GM21515 (cell line): ENCODE measurements around the gene ASIC3.
A peak's percentile ranks its signal among the peaks of the same experiment; 100 is the strongest.
"Not testable (repeated sequence)": the region's sequence is repeated elsewhere in the genome, so short reads cannot be mapped to it uniquely, and the experiment has no call there.

Experiments
- ATAC-seq: cut with Tn5 transposase; IDR thresholded peaks from one replicate; pipeline ENCODE4 v1.9.1; 2021; ENCODE audit not compliant: unreplicated experiment

The ASIC3 gene

DNA sequence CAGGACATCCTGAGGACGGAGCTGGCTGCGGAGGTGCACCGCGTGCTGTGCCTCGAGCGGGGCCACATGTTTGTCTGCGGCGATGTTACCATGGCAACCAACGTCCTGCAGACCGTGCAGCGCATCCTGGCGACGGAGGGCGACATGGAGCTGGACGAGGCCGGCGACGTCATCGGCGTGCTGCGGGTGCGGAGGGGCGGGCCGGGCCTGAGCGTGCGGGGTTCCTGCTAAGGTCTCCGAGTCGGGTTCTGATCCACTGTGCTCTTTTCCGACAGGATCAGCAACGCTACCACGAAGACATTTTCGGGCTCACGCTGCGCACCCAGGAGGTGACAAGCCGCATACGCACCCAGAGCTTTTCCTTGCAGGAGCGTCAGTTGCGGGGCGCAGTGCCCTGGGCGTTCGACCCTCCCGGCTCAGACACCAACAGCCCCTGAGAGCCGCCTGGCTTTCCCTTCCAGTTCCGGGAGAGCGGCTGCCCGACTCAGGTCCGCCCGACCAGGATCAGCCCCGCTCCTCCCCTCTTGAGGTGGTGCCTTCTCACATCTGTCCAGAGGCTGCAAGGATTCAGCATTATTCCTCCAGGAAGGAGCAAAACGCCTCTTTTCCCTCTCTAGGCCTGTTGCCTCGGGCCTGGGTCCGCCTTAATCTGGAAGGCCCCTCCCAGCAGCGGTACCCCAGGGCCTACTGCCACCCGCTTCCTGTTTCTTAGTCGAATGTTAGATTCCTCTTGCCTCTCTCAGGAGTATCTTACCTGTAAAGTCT, 34.4 kb upstream of the ASIC3 start:
- no peak for ATAC-seq

GRCh38 chr7:151014950-151015349, 33.4 kb upstream of the ASIC3 start:
- no peak for ATAC-seq

DNA sequence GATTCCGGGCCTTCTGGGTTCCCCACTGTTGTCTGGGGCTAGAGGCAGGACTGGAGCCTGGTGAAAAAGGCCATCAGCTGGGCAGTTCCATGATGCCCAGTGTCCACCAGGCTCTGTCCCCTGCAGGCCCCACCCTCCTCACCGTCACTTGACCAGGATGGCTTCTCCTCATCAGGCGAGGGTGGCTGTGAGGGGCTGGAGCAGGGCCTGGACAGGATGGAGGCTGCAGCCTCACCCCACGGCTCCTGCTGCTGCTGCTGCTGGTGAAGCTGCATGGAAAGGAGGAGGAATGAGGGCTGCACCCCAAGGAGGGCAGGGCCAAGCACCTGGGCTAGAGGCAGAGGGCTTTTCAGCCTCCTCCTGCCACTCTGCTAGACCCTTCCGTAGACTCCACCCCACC, 32.4 kb upstream of the ASIC3 start:
- no peak for ATAC-seq

DNA sequence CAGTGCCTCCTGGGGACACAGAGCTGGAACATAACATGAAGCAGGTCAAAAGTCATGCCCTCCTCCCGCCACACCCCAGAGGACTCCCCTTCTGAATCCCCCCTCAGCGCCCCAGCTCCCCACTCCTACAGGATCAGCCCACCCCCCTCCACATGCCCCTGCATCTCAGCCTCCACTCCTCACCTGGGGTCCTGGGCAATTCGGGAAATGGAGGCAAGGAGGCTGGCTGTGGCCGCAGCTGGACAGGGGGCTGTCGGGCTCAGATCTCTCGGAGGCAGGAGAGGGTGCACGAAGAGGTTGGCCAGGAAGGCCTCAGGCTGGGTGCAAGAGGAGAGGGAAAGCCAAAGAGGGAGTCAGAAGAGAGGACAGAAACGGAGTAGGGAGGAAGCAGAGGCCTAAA, 31.8 kb upstream of the ASIC3 start:
- ATAC-seq, result no peak

DNA sequence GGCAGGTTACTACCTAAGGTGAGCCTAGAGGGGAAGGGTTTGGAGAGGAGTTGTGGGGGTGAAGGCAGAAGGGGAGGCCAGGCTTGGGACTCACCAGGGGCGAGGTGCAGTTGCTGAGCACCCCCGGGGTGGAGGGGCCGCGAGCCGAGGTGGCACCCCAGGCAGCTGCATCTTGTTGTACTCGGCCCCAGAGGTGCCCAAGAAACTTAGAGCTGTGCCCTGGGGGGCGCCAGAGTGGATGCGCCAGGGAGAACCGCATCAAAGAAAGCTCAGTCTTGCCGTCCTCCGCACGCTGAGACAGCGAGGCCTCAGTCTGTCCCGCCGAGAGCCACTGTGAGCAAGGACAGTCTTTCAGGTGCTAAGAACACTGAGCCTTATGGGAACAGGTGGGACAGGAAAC, 31.4 kb upstream of the ASIC3 start:
- no peak for ATAC-seq

DNA sequence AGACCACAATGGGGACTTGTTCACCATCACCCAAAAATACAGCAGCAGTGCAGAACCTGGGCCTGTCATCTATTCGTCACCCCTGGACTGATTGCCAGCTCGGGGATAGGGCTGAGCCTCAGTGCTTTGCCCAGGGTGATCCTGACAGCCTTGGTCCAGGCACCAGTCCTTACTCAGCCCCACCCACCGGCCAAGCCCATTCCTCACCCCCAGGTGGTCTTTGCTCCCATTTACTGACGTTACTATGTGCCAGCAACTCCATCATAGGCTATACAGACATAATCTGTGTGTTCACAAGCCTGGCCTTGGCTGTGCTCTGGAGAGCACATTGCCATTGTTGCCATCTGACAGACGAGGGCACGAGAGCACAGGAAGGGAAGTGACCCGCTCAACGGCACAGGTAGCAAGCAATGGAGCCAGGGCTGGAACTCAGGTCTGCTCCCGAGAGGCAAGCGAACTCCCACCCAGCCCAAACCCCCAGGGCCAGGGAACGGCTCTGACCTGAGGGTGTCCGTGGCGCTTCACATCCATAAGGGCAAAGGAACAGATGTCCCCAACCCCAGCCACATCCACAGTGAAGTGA, 30.9 kb upstream of the ASIC3 start:
- no peak for ATAC-seq

- ATAC-seq, result peak; percentile 62
These were observed 30.3 kb upstream of the ASIC3 start for GRCh38 chr7:151017953-151018420.

DNA sequence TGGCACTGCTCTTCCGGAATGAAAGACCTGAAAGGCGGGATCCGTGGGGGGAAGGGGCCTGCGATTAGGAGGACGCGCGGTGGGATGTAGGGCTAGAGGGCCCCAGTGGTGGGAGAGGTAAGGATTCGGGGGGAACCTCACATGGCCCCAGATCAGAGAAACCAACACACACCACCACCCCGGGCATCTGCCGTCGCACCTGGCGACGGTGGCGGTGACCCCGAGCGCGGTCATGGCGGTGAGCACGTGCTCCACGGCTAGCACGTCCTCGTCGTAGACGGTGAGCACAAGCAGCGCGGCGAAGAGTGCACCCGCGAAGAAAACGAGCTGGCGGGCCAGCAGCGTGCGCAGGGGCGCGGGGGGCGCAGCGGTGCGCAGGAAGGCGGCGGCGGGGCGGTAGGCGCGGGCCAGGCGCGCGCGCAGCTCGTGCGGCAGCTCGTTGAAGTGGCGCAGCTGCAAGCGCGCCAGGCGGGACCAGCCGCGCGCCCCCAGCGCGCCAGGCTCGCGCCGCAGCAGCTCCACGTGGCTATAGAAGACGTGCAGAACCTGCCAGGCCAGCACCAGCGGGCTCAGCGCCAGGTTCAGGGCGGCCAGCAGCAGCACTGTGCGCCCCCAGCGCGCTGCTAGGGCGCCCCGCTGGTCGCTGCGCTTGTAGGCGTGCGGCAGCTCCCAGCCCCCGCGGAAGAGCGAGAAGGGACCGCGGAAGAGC, 29.8 kb upstream of the ASIC3 start:
- ATAC-seq, result peak; percentile 14

DNA sequence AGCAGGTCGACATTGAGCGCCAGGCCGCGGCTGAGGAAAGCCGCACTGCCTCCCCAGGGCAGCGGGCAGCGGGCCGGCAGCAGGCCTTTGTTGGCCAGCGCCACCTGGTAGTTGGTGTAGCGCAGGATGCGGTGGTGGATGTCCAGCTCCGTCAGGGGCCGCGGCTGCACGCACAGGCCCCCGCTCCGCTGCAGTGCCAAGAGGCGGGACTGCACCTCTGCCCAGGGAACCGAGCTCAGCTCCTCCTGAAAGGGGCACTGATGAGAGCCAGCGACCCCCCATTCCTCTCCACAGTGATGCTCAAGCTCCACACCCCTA, 29.2 kb upstream of the ASIC3 start:
- ATAC-seq, result no peak

- ATAC-seq, result no peak
These were observed 28.1 kb upstream of the ASIC3 start for GRCh38 chr7:151020231-151020630.

DNA sequence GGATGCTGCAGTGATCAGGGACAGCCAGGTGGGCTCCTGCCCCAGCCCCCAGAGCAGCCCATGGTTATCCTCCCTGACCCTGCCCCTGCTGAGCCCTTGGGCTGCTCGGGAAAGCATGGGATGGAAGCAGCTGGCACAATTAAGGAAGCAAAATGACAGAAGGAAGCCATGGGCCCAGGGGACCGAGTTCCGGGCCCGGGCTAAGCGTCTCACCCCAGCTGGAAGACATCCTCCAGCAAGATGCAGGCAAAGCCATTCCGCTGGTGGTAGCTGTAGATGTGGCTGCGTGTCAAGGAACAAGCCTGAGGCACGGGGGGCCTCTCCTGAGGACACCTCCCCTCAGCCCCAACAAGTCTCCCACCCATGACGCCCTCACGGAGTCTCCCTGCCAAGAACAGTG, 25.1 kb upstream of the ASIC3 start:
- no peak for ATAC-seq

- ATAC-seq, result no peak
These were observed 23.8 kb upstream of the ASIC3 start, which contains the start of gene ATG9B for GRCh38 chr7:151024435-151025056. TSS of gene ATG9B (minus strand) at chr7:151024494. CDS start at chr7:151024423, 71 bp downstream.

- ATAC-seq, result no peak
These were observed 22.2 kb upstream of the ASIC3 start for GRCh38 chr7:151025924-151026671.

GRCh38 chr7:151026771-151027727, 21.3 kb upstream of the ASIC3 start:
- ATAC-seq, result not testable (repeated sequence)

GRCh38 chr7:151027728-151028130, 20.6 kb upstream of the ASIC3 start:
- peak; percentile 2 for ATAC-seq

DNA sequence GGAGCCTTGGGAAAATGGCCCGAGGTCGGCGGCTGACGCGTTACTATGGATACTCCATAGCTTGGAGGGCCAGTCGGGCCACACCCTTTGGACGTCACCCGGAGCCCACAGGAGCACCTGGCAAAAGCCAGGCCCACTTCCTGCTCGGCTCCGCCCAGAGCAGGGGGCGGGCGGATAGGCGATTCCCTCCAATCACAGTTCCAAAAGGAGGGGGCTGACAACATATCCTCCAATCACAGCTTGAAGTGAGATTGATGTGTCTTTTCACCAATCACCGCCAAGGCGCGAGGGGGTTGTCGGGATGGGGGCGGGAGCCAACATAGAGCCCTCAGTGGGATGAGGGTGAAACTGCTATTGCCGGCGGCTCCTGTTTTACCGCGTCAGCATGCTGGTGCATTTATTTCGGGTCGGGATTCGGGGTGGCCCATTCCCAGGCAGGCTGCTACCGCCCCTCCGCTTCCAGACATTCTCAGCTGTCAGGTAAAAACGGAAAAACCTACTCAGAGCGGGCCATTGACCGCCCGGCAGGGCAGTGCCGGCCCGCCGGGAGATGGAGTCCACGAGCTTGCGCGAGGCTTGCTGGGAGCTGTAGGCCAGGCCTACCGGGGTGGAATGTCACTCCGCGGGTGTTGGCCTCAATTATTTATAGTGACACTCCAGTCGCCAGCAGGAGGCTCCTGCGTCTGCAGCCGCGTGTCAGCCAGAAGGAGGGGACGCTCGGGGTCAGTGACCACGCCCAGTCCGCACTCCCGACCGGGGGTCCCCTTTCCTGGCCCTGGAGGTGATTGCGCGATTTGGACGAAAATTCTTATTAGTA, 20.0 kb upstream of the ASIC3 start, which contains the start of gene ABCB8:
TSS of gene ABCB8 (plus strand) at position 320 of the 817 bp plus-strand sequence. CDS start at position 386, 66 bp downstream.
- ATAC-seq, result peak; percentile 96

DNA sequence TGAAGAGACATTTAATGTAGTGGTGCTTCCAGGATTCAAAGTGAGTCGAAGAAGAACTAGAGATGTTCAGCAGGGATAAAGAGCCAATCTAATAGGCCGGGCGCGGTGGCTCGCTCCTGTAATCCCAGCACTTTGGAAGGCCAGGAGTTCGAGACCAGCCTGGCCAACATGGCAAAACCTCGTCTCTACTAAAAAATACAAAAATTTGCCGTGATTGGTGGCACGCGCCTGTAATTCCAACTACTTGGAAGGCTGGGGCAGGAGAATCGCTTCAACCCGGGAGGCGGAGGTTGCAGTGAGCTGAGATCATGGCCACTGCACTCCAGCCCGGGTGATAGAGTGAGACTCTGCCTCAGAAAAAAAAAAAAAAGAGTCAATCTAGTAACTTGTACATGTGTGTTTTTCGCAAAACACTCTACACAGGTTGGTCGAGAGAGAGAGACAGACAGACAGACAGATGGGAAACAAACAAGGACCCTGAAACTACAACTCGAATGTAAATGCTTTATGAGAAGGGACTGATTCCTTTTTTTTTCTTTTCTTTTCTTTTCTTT, 19.3 kb upstream of the ASIC3 start:
- no peak for ATAC-seq

GRCh38 chr7:151031011-151031410, 17.3 kb upstream of the ASIC3 start:
- no peak for ATAC-seq
